Lower lobe of right lung (tissue), 2 donors: ENCODE data around the gene SCGB1A1. TPM values are rescaled to one million over a fixed set of nuclear protein-coding genes. Genes with fewer than 3 reads are reported as not detected.

Experiments
- ATAC-seq, 2 donors: fragments of 200-7000 bp; cut with Tn5 transposase; one replicate each; pipeline ENCODE4 v1.9.1; 2020 to 2022; ENCODE audit warnings: mild to moderate bottlenecking in 2 of 2, moderate library complexity in 2 of 2
- DNase-seq: peaks from one replicate; pipeline ENCODE4 v3.0.0-alpha.2; 2020
- H3K27ac ChIP-seq: fragments of 200-600 bp; one replicate; pipeline ENCODE4 v1.8.0; 2022
- H3K27me3 ChIP-seq: fragments of 200-600 bp; one replicate; pipeline ENCODE4 v1.8.0; 2022; ENCODE audit warnings: low read depth
- H3K36me3 ChIP-seq: fragments of 200-600 bp; one replicate; pipeline ENCODE4 v1.8.0; 2022; ENCODE audit warnings: mild to moderate bottlenecking
- H3K4me1 ChIP-seq: fragments of 200-600 bp; one replicate; pipeline ENCODE4 v1.8.0; 2022
- H3K4me3 ChIP-seq: fragments of 200-600 bp; one replicate; pipeline ENCODE4 v1.8.0; 2022; ENCODE audit warnings: mild to moderate bottlenecking
- H3K9me3 ChIP-seq: fragments of 200-600 bp; one replicate; pipeline ENCODE4 v1.8.0; 2022
- intact Hi-C: fragments of 100-400 bp; cut with DNase I; formaldehyde crosslinking; loops from one replicate; pipeline ENCODE4 v1.11.0; 2022
- total RNA-seq: library from RNA; stranded (reverse); fragmentation: NEBNext Ultra II Directional; extraction: Animal tissue kit (Norgen Biotek cat#: 25700); gene quantifications from one replicate; pipeline ENCODE4 v1.2.1, GENCODE V29; 2021
- TF ChIP-seq, protein P1 (sequence below): fragments of 200-600 bp; IDR thresholded peaks from one replicate; pipeline ENCODE4 v1.8.0; 2022; ENCODE audit warnings: antibody characterized with exemption, mild to moderate bottlenecking
- donor health status: DM: no; HTN: yes; CAD: no; lungs with severe emphysema.

SCGB1A1 gene
- total RNA-seq, 1 donor from 2014 or later = 3,364 TPM

DNA sequence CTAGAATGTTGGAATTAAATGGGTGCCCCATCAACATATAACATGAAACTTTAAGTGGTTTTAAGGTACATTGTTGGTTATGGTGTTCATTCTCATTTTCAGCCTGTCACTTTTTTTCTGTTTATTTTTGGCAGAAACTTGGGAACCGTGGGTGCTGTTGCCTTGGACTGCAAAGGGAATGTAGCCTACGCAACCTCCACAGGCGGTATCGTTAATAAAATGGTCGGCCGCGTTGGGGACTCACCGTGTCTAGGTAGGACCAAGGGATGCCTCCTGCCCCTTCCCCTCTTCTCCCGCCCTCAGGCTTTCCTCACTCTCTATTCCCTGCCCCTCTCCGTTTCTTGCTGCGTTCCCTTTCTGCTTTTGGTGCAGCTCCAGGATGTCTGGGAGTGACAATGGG, 29.8 kb upstream of the SCGB1A1 start:
- Histone ChIP-seq H3K27ac (no peak overlapping the region), H3K27me3 (no peaks in the 10 kb centered on the region), H3K36me3 (peaks cover 14% of the 10 kb centered on the region), H3K9me3 (no peaks in the 10 kb centered on the region), H3K4me3 (no peak overlapping the region), H3K4me1 (no peaks in the 10 kb centered on the region)
- intact Hi-C loops = no loop called here
- DNase-seq (no peak), ATAC-seq (no peak)
- TF ChIP-seq, protein P1, sequence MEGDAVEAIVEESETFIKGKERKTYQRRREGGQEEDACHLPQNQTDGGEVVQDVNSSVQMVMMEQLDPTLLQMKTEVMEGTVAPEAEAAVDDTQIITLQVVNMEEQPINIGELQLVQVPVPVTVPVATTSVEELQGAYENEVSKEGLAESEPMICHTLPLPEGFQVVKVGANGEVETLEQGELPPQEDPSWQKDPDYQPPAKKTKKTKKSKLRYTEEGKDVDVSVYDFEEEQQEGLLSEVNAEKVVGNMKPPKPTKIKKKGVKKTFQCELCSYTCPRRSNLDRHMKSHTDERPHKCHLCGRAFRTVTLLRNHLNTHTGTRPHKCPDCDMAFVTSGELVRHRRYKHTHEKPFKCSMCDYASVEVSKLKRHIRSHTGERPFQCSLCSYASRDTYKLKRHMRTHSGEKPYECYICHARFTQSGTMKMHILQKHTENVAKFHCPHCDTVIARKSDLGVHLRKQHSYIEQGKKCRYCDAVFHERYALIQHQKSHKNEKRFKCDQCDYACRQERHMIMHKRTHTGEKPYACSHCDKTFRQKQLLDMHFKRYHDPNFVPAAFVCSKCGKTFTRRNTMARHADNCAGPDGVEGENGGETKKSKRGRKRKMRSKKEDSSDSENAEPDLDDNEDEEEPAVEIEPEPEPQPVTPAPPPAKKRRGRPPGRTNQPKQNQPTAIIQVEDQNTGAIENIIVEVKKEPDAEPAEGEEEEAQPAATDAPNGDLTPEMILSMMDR = no peak

DNA sequence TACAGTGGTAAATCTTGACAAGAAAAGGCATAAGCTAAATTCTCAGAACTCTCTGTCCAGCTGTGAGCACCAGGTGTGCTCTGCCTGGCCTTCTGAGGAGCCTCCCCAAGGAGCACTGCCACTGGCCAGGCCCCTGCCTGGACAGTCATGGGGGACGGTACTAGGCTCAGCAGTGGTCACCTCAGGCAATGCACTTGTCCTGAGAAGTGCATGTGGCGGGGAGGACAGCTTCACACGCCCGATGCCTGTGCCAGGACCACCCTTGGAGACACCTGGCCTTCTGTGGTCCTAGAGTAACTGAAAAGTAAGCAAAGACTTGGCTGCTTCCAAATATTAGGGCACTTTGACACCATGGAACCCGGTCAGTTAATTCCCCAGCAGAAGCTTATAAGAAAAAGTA, 28.6 kb upstream of the SCGB1A1 start:
- Histone ChIP-seq H3K27ac (no peak overlapping the region), H3K4me3 (no peak overlapping the region), H3K4me1 (peaks cover 3% of the 10 kb centered on the region), H3K9me3 (no peaks in the 10 kb centered on the region), H3K36me3 (peaks cover 14% of the 10 kb centered on the region), H3K27me3 (no peaks in the 10 kb centered on the region)
- TF ChIP-seq, protein P1 = no peak
- ATAC-seq (no peak), DNase-seq (no peak)
- intact Hi-C loops = no loop called here

DNA sequence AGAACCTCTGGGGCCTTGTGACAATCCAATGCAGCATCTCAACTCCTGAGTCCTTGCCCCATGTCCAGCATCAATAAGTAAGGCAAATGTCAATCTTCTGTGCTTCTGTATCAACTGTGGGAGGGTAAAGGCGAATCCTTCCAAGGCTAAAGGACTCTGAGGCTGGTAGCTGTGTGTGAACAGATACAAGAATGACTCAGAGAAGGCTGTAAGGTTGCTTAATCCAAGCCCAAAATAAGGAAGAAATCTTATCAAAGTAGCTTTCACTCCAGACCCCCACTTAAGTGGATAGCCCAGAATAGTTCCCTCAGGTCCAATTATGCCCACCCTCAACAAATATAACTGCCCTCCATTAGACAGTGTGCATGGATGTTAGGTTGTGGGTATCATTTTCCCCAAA, 28.1 kb upstream of the SCGB1A1 start:
- Histone ChIP-seq H3K27ac (no peak overlapping the region), H3K4me1 (peaks cover 7% of the 10 kb centered on the region)
- intact Hi-C loops = no loop called here

DNA sequence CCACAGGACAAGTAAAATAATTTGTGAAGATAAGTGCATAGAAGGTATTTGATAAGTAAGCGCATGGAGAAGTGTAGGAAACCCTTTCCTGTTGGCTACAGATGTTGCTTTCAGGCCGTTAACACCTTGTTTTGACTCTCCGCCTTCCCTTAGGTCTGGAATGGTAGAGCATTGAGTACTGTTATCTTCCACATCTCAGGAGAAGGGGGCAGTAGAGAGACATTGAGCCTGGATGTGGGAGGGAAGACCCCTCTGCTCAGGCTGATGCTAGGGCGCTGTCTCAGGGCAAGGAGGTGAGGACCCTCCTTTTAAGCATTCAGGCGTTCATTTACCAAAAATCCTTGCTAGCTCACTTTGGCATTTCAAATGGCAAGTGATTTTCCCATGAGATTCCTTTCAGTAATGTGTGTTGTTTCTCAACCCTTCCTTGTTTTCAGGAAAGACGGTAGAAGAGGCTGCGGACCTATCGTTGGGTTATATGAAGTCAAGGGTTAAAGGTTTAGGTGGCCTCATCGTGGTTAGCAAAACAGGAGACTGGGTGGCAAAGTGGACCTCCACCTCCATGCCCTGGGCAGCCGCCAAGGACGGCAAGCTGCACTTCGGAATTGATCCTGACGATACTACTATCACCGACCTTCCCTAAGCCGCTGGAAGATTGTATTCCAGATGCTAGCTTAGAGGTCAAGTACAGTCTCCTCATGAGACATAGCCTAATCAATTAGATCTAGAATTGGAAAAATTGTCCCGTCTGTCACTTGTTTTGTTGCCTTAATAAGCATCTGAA, 27.0 kb upstream of the SCGB1A1 start:
- no peak overlapping the region for H3K4me3 ChIP-seq
- no peak overlapping the region for H3K27ac ChIP-seq
- TF ChIP-seq, protein P1 = no peak
- H3K27me3 ChIP-seq = no peaks in the 10 kb centered on the region
- intact Hi-C loops = no loop called here
- no peaks in the 10 kb centered on the region for H3K9me3 ChIP-seq
- no peak for ATAC-seq
- H3K36me3 ChIP-seq = peaks cover 14% of the 10 kb centered on the region
- DNase-seq = no peak
- H3K4me1 ChIP-seq = peaks cover 7% of the 10 kb centered on the region

More for the DNA sequence above, 28.1 kb upstream of the SCGB1A1 start:
- Histone ChIP-seq H3K9me3 (no peaks in the 10 kb centered on the region), H3K36me3 (peaks cover 14% of the 10 kb centered on the region), H3K4me3 (no peak overlapping the region), H3K27me3 (no peaks in the 10 kb centered on the region)
- TF ChIP-seq, protein P1 = no peak
- DNase-seq = no peak
- ATAC-seq = no peak

DNA sequence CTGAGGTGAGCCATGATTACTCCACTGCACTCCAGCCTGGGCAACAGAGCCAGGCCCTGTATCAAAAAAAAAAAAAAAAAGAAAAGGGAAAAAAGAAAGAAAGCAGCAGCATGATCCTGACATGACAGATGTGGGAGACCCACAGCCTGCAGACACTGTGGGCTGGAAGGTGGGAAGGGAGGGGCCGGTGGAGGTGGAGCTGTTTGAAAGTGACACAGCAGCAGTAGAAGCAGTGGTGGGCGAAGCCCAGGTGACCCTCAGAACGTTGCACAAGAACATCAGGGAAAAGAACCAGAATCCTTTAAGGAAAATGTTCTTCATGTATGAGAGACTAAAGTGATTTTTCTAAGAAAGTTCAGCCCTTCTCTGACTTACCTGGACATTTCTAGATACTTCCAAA, 26.3 kb upstream of the SCGB1A1 start:
- no peaks in the 10 kb centered on the region for H3K9me3 ChIP-seq
- ATAC-seq (no peak), DNase-seq (no peak)
- TF ChIP-seq, protein P1 = no peak
- no peak overlapping the region for H3K27ac ChIP-seq
- H3K4me3 ChIP-seq = no peak overlapping the region
- H3K27me3 ChIP-seq = no peaks in the 10 kb centered on the region
- intact Hi-C loops = no loop called here
- H3K4me1 ChIP-seq = peaks cover 9% of the 10 kb centered on the region
- H3K36me3 ChIP-seq = peaks cover 14% of the 10 kb centered on the region
